Upper lobe of left lung (tissue), 6 donors: Measurements from ENCODE around the gene ANKRD36C. TPM values are rescaled to one million over a fixed set of nuclear protein-coding genes. Genes with fewer than 3 reads are reported as not detected.
"Not testable (repeated sequence)": the region's sequence is repeated elsewhere in the genome, so short reads cannot be mapped to it uniquely, and the experiment has no call there.

Source experiments
- ATAC-seq, 2 donors: fragments of 200-7000 bp; cut with Tn5 transposase; one replicate each; pipeline ENCODE4 v1.9.1; 2022; ENCODE audit warnings: mild to moderate bottlenecking in 2 of 2, moderate library complexity in 2 of 2; ENCODE audit not compliant: low FRiP score in 2 of 2
- DNase-seq, 2 donors: peaks; one replicate each; pipeline ENCODE4 v3.0.0-alpha.2; 2019 to 2020
- H3K27ac ChIP-seq, 4 donors: fragments of 200-600 bp; sonication (generic); one replicate each; pipeline ENCODE4 v1.5.1; 2016 to 2019
- H3K27me3 ChIP-seq, 4 donors: fragments of 200-600 bp; sonication (generic); one replicate each; pipeline ENCODE4 v1.5.1; 2017 to 2019
- H3K36me3 ChIP-seq, 4 donors: fragments of 200-600 bp; sonication (generic); one replicate each; pipeline ENCODE4 v1.5.1; 2016 to 2019
- H3K4me1 ChIP-seq, 4 donors: fragments of 200-600 bp; sonication (generic); one replicate each; pipeline ENCODE4 v1.5.1; 2018 to 2019
- H3K4me3 ChIP-seq, 4 donors: fragments of 200-600 bp; sonication (generic); one replicate each; pipeline ENCODE4 v1.5.1; 2017 to 2019; ENCODE audit warnings: mild to moderate bottlenecking in 2 of 4, moderate library complexity in 1 of 4
- H3K9me3 ChIP-seq, 4 donors: fragments of 200-600 bp; sonication (generic); one replicate each; pipeline ENCODE4 v1.5.1; 2018 to 2019
- CTCF ChIP-seq, 6 experiments: fragments of 450-650 bp in 4 of 6; fragments of 200-600 bp in 2 of 6; sonication (generic) in 2 of 6; IDR thresholded peaks; one replicate each; pipeline ENCODE4 v1.5.1; 2016 to 2019; ENCODE audit warnings: antibody characterized with exemption in 6 of 6
- EP300 ChIP-seq, 4 donors: sonication (generic); formaldehyde crosslinking; IDR thresholded peaks; one replicate each; pipeline ENCODE4 v1.5.1; 2017; ENCODE audit warnings: antibody characterized with exemption in 4 of 4, control low read depth in 2 of 4
- POLR2A ChIP-seq, 4 donors: fragments of 450-650 bp; IDR thresholded peaks; one replicate each; pipeline ENCODE4 v1.5.1; 2016 to 2017; ENCODE audit warnings: antibody characterized with exemption in 4 of 4, mild to moderate bottlenecking in 2 of 4
- POLR2AphosphoS5 ChIP-seq, 2 donors: sonication (generic); formaldehyde crosslinking; IDR thresholded peaks; one replicate each; pipeline ENCODE4 v1.5.1; 2017; ENCODE audit warnings: antibody characterized with exemption in 2 of 2
- WGBS, 2 donors: methylation state at CpG; one replicate each; pipeline ENCODE4 v1.1.5; 2017 to 2018; 5-methylcytosine and 5-hydroxymethylcytosine counted together
- total RNA-seq, 6 donors: library from RNA; depleted of rRNA in 4 of 6; stranded (reverse); fragments of >200 nt in 4 of 6; gene quantifications; one replicate each; pipeline versions ENCODE4 v1.1.0 to v1.2.1, GENCODE V29; 2016 to 2021
- donor health status: DM: no; HTN: no; CAD: no; lungs with moderate emphysema.
- donor health status: DM: no; HTN: yes; CAD: no; lungs with severe emphysema.

The ANKRD36C gene
- total RNA-seq, 6 donors from 2014 or later, result 13.1 to 62.9 (median 30.7) TPM

GRCh38 chr2:95939947-95940346 is 51.7 kb downstream of the ANKRD36C start:
- not testable (repeated sequence) for H3K9me3 ChIP-seq, H3K27ac ChIP-seq, ATAC-seq, H3K4me3 ChIP-seq, H3K36me3 ChIP-seq, H3K4me1 ChIP-seq, H3K27me3 ChIP-seq
- peak in 1 of 2 donors; percentile 20 for DNase-seq
- WGBS, 2 donors, result 87% methylated on average over 11 of the region's 11 CpGs

- WGBS, 2 donors, result 83 to 86% methylated on average over 3 of the region's 3 CpGs
- not testable (repeated sequence) for ATAC-seq, H3K9me3 ChIP-seq, H3K4me3 ChIP-seq, H3K27me3 ChIP-seq, DNase-seq, H3K4me1 ChIP-seq, H3K27ac ChIP-seq
- peaks cover 0 to 15% (median 0%) of the 10 kb centered on the region in 4 donors for H3K36me3 ChIP-seq
These were observed 60.9 kb downstream of the ANKRD36C start for GRCh38 chr2:95930740-95931139.

- not testable (repeated sequence) for H3K27me3 ChIP-seq, ATAC-seq, H3K9me3 ChIP-seq, H3K27ac ChIP-seq, H3K4me3 ChIP-seq, H3K4me1 ChIP-seq, DNase-seq
- peaks cover 0 to 23% (median 0%) of the 10 kb centered on the region in 4 donors for H3K36me3 ChIP-seq
- whole genome bisulfite sequencing, 2 donors, result 61 to 76% methylated on average over 1 of the region's 1 CpG
These were observed 74.6 kb downstream of the ANKRD36C start for GRCh38 chr2:95917007-95917406.

- Histone ChIP-seq H3K4me1 (peaks cover 0 to 13% (median 7%) of the 10 kb centered on the region in 4 donors), H3K36me3 (peaks cover 0 to 23% (median under 1%) of the 10 kb centered on the region in 4 donors)
- ATAC-seq, H3K9me3 ChIP-seq, H3K4me3 ChIP-seq, DNase-seq, H3K27me3 ChIP-seq, H3K27ac ChIP-seq: not testable (repeated sequence)
These were observed 76.5 kb downstream of the ANKRD36C start for GRCh38 chr2:95915131-95915530.

- not testable (repeated sequence) for H3K4me3 ChIP-seq, H3K27ac ChIP-seq, H3K9me3 ChIP-seq, H3K27me3 ChIP-seq, DNase-seq, H3K36me3 ChIP-seq, ATAC-seq
- WGBS, 2 donors, result 51 to 57% methylated on average over 5 of the region's 5 CpGs
- peaks cover 0 to 13% (median 7%) of the 10 kb centered on the region in 4 donors for H3K4me1 ChIP-seq
These were observed 80.2 kb downstream of the ANKRD36C start for GRCh38 chr2:95911431-95911830.

GRCh38 chr2:95894443-95894842 is 97.2 kb downstream of the ANKRD36C start:
- not testable (repeated sequence) for H3K4me1 ChIP-seq, H3K27me3 ChIP-seq, H3K36me3 ChIP-seq, H3K4me3 ChIP-seq, H3K27ac ChIP-seq, DNase-seq, H3K9me3 ChIP-seq, ATAC-seq
- WGBS, 2 donors, result 34 to 40% methylated on average over 2 of the region's 2 CpGs

- not testable (repeated sequence) for H3K4me3 ChIP-seq, H3K36me3 ChIP-seq, H3K27ac ChIP-seq, H3K27me3 ChIP-seq, ATAC-seq, H3K4me1 ChIP-seq, H3K9me3 ChIP-seq, DNase-seq
- 100% methylated on average over 1 of the region's 1 CpG for WGBS, 2 donors
These were observed 123.7 kb downstream of the ANKRD36C start for GRCh38 chr2:95867929-95868328.

GRCh38 chr2:95867047-95867677 is 124.5 kb downstream of the ANKRD36C start:
- H3K36me3 ChIP-seq, H3K4me3 ChIP-seq, H3K4me1 ChIP-seq, H3K27ac ChIP-seq, H3K9me3 ChIP-seq, ATAC-seq, H3K27me3 ChIP-seq, DNase-seq: not testable (repeated sequence)
- WGBS, 2 donors, result no CpG with 5 or more reads among the region's 2 CpGs

- not testable (repeated sequence) for ATAC-seq, H3K9me3 ChIP-seq, H3K27ac ChIP-seq, H3K4me3 ChIP-seq, H3K27me3 ChIP-seq, H3K4me1 ChIP-seq, H3K36me3 ChIP-seq, DNase-seq
- 88 to 95% methylated on average over 3 of the region's 3 CpGs for WGBS, 2 donors
These were observed 129.5 kb downstream of the ANKRD36C start for GRCh38 chr2:95862121-95862520.

- Histone ChIP-seq H3K27me3 (no peaks in the 10 kb centered on the region), H3K36me3 (peaks cover 0 to 23% (median 18%) of the 10 kb centered on the region in 4 donors), H3K4me3 (no peak overlapping the region), H3K9me3 (no peaks in the 10 kb centered on the region), H3K4me1 (no peaks in the 10 kb centered on the region), H3K27ac (no peak overlapping the region)
- DNase-seq, result no peak
- TF ChIP-seq POLR2AphosphoS5 (IDR thresholded peaks at IDR 0.05) (no peak), CTCF (IDR thresholded peaks at IDR 0.05) (no peak), POLR2A (IDR thresholded peaks at IDR 0.05) (no peak), EP300 (IDR thresholded peaks at IDR 0.05) (no peak)
- 94 to 99% methylated on average over 7 to 8 of the region's 8 CpGs for WGBS, 2 donors
- no peak for ATAC-seq
These were observed 155.5 kb downstream of the ANKRD36C start for GRCh38 chr2:95836151-95836550.

- not testable (repeated sequence) for H3K4me3 ChIP-seq, ATAC-seq, H3K4me1 ChIP-seq, H3K27me3 ChIP-seq, H3K9me3 ChIP-seq, H3K27ac ChIP-seq
- peak in 1 of 2 donors; percentile 17 for DNase-seq
- 92% methylated on average over 11 to 12 of the region's 12 CpGs for WGBS, 2 donors
- peaks cover 0 to 32% (median 20%) of the 10 kb centered on the region in 4 donors for H3K36me3 ChIP-seq
These were observed 157.3 kb downstream of the ANKRD36C start for GRCh38 chr2:95834077-95835013.
